HG02973 (cell line): Measurements from ENCODE around the gene HEG1.
"Not testable (repeated sequence)": the region's sequence is repeated elsewhere in the genome, so short reads cannot be mapped to it uniquely, and the experiment has no call there.

ENCODE experiments used
- ATAC-seq: cut with Tn5 transposase; IDR thresholded peaks from one replicate; pipeline ENCODE4 v1.9.1; 2021; ENCODE audit warnings: moderate library complexity; ENCODE audit not compliant: unreplicated experiment

HEG1 gene

DNA sequence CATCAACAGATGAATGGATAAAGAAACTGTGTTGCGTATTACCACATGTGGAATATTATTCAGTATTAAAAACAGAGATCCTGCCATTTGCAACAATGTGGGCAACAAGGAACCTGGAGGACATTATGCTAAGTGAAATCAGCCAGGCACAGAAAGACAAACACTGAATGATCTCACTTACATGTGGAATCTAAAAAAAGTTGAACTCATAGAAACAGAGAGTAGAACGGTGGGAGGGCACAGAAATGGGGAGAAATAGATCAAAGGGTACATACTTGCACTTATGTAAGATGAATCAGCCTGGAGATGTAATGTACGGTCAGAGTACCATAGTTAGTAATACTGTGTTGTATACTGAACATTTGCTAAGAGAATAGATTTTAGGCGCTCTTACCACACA is 91.4 kb downstream of the HEG1 start:
- no peak for ATAC-seq

DNA sequence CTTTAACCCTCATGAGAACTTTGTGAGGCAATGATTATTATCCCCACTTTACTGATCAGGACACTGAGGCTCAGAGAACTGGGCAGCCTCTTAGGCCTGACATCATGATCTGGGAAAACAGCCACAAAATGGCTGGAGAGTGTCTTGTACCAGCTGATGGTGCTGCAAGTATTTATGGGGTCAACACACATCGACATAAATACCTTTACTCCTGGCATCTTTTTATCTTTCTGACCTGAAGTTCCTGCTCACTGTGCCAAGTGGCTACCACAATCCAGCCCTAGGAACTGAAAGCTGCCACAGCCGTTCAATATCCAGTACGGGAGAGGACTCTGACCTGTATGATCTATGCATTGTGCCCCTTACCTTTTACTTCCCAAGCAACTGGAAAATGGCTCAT is 92.0 kb downstream of the HEG1 start:
- no peak for ATAC-seq

DNA sequence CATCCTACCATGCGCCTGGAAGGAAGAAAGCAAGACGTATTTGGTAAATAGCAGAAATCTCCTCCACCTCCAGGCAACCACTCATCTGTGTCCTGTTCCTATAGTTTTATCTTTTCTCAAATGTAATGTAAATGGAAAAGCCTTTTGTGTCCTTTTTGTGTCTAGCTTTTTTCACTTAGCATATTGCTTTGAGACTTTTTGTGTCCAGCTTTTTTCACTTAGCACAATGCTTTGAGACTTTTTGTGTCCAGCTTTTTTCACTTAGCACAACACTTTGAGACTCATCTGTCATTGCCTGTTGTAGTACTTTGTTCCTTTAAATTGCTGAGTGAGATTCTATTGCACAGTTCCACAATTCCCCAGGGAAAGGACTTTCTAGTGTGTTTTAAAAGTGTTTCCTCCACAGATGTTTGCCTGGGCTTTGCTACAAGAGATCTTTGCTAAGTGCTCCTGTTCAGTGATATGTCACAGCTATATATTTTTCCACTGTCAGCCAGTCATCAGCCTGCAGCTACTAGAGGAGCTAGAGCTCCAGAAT is 93.3 kb downstream of the HEG1 start:
- no peak for ATAC-seq

DNA sequence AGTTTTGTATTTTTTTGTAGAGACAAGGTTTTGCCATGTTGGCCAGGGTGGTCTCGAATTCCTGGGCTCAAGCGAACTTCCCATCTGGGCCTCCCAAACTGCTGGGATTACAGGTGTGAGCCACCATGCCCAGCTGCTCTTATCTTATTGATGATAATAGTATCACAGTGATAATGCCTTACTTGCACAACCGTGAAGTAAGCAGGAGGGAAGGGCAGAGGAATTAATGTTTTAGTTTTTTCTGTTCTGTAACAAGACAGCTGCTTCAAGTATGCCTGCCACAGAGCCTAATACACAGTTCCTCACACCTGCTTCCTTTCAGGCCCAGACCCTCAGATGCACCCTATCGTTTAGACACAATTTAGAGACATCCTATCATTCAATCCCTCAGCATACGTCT is 95.1 kb downstream of the HEG1 start:
- no peak for ATAC-seq

DNA sequence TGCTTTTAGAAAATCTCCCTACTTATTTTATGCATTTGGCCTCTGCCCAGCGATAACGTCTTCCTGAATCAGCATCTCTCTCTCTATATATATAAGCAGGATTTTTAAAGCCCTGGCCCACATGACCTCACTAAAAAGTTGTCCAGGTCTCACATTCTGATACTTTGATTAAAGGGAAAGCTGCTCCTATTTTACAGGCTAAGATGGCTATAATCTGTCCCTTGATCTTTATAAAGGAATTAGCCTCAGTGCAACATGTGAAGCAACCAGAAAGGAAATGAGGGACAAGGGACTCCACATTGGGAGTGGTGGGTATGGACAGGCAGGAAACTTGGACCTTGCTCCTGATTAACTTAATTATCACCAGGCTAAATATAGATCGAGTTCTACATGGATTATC is 95.7 kb downstream of the HEG1 start:
- no peak for ATAC-seq

DNA sequence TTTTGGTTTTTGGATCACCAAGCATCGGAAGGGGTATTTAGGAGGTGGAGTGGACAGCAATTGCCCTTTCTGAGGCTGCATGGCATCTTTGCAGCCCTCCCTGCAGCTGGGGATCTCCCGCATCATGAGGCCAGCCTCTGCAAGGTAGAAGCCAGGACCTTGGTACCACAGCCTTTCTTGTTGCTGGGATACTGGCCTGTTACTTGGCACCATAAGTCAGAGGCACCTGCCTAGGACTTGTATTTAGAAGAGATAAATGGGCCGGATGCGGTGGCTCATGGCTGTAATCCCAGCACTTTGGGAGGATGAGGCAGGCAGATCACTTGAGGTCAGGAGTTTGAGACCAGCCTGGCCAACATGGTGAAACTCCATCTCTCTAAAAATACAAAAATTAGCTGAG is 97.8 kb downstream of the HEG1 start:
- not testable (repeated sequence) for ATAC-seq

DNA sequence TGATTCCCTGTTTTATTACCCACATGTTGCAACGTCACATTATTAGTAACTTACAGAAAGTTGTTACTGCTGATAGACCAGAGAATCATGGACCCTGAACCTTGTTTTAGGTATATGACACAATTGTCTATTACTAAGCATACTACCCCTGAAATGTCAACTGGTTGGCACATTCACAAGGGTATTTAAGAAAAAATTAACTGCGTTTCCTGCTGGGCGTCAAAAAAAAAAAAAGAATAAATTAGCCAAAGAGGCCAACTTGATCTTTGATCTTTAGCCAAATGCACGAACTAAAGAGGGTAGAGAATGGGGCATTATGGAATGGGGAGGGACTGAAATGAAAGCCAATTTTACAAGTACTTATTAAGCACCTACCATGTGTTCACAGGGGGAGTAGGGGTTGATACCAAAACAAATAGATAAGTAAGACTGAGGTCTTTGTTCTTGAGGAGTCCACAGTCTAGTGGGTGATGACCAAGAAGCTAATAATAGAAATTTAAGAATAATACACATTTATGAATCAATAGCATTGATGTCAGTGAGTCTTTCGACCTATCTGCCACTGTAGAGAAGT is 103.4 kb downstream of the HEG1 start:
- no peak for ATAC-seq

DNA sequence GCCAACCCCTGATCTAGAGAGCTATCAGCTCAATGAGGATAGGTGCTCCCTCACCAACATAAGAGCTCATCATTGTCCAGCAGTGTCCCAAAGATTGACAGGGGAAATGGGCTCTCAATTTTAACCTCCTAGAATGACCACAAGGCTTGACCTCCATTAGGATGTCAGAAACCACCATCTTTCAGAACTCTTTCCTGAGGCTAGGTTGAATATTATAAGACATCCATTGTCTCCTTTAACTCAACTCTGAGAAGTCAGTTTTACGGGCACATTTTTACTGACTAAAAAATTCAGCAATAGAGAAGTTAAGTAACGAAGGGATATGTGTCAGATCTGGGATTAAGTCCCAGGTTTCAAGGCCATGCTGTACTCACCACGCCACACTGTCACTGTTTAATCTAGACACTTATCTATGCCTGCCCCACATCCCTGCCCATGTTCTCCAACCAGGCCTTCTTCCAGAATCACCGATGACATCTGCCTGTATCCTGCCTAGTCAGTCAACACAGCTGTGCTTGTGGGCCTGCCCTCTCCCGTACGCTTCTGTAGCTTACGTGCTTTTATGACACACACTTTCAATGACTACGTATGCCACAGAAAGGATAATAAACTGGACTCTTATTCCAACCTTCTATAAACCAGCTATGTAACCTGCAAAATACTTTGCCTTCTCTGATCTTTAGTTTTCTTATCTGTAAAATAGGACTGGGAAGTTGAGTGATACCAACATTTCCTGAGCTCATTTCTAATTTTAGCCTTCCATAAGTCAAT is 104.1 kb downstream of the HEG1 start:
- no peak for ATAC-seq

DNA sequence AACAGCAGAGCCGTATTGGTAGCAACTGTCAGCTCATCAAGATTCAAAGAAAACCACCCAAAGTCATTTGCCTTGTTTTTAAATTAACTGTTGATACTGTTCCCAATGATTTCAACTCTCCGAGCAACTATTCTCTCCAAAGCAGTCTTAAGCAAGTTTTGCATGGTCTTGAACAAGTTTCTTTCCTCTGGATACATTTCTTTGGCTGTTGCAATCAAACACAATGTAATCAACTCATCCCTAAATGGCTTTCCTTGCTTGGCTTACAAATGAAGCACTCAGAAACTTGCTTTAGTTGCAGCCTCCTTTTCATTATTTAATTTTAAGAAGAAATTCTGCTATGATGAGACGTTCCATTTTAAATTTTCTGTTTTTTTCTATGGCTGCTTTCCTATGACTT is 105.8 kb downstream of the HEG1 start:
- ATAC-seq, result no peak

DNA sequence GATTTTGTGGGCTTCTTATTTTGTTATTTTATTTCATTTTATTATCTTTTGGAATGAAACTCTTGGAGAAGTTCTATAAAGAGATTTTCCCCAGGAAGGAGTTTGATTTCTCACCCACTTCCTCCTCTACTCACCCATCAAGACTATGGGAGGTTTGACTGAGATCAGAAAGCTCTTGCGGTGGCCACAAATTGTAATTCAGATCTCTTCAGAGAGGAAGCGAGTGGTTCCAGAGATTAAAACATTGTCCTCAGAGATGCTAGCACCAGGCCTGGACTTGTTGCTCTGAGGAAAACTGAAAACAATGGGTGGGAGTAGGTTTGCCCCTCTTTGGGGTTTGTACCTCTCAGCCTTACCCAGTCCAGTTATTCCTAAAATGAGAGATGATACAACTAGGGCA is 113.2 kb downstream of the HEG1 start:
- no peak for ATAC-seq

DNA sequence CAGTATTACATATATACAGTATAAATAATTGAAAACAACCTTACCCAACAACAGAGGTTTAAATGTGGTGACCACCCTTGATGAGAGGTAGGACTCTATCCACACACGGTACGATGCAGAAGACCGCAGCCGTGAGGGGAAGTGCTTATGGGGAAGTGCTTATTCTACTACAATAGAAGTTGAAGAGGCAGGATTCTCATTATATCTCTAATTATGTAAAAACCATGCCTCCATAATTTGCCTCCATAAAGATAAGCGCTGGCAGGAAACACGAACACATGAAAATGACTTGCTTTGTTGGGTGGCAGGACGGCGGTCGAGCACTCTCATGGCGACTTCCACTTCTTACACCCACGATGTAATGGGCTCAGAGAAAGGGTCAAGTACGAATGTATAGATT is 114.0 kb downstream of the HEG1 start:
- ATAC-seq, result no peak

DNA sequence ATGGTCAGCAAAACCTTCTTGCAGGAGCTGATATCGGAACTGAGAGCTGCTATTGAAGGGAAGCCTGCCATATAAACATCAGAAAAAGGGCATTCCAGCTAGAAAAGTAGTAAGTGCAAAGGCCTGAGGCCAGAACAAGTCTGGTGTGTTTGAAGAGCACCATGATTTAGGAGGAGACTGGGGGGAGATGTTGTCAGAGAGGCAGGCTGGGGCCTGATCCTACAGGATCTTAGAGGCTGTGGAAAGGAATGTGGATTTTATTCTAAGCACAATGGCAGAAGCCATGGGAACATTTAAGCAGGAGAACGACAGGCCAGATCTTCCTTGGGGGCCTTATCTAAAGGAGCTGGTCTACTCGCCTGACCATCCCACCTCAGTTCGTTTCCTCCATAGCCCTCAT is 116.1 kb downstream of the HEG1 start:
- no peak for ATAC-seq

DNA sequence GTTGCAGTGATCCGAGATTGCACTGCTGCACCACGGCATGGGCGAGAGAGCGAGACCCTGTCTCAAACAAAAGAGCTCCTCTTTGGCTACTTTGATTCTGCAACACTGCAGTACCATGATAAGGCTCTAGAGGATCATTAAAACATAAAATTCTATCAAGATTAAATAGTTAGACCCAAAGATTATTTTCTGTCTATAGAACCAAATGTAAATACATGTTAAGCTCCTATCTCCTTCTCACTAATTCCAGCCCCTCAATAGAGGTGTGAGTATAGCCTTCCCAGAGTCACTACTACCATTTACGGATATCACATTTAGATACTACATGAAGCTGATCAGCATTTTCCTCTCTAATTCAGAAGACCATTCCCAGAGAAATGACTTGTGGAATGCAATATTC is 116.9 kb downstream of the HEG1 start:
- no peak for ATAC-seq

DNA sequence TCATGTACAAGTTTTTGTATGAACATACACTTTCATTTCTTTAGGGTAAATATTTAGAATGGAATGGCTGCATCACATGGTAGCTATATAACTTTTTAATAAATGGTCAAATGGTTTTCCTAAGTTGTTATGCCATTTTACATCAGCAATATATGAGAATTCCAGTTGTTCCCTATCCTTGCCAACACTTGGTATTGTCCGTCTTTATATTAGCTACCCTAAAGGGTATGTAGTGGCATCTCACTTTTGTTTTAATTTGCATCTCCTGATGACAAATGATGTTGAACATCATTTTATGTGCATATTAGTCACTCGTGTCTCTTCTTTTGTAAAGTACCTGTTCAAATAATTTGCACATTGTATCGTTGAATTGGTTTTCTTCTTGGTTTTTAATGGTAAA is 118.7 kb downstream of the HEG1 start:
- no peak for ATAC-seq

DNA sequence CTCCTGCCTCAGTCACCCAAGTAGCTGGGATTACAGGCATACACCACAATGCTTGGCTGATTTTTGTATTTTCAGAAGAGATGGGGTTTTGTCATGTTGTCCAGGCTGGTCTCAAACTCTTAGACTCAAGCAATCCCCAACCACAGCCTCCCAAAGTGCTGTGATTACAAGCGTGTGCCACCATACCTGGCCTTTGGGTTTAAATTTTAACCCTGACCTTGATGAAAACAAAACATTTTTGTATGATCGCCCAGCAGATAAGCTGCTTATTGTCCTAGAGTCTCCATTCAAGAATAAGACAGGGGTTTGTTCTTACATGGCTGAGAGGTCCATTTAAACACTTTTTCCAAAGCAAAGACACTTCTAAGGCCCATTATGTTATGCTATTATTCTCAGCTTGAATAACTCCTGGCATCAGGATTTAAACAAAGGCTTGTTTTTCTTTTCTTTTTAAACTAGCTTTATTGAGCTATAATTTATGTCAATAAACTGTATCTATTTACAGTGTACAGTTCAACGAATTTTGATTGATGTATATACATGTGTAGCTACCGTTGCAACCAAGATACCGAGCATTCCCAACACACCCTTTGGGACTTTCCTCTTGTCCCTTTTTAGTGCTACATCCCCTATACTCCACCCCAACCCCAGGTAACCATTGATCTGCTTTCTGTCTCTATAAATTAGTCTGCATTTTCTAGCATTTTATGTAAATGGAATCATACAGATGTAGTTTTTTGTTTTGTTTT is 119.8 kb downstream of the HEG1 start:
- ATAC-seq, result no peak

DNA sequence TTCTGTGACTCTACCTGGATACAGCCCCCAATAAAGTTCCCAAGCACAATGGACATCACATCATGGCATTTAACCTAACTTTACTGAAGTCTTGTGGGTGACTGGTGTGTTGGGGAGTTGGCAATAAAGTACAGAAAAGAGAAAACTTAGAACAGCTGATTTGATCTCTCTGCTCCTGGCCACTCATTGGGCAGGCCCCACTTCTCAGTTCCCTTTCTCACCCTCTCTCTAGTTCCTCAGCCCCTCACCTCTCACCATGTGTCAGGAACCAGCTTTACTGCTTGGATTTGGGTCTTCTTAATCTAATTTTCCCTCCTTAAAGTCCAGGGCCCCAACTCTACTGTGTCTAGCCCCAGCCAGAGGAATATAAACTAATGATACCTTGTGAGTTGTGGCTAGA is 120.5 kb downstream of the HEG1 start:
- ATAC-seq, result no peak

DNA sequence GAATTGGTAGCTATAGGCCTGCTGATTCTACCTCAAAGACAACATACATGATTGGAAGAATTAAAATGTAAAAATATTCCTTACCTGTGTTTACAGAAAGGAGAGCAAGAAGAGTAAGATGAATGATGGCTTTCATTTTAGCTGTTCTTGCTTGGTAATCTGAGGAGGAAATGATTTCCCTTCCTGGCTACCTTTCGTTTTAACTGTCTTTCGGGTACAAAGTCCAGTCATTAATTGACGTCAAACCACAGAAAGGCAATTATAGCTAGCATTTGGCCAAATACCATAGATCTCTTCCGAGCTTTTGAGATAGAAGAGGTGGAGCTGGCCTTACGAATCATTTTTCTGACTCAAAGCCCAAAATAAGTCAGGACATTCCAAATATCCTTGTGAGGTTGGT is 121.2 kb downstream of the HEG1 start, which contains the start of gene MUC13:
Gene MUC13 (minus strand): TSS at position 175 of the 400 bp plus-strand sequence. CDS start 39 bp downstream, at position 136.
- no peak for ATAC-seq

DNA sequence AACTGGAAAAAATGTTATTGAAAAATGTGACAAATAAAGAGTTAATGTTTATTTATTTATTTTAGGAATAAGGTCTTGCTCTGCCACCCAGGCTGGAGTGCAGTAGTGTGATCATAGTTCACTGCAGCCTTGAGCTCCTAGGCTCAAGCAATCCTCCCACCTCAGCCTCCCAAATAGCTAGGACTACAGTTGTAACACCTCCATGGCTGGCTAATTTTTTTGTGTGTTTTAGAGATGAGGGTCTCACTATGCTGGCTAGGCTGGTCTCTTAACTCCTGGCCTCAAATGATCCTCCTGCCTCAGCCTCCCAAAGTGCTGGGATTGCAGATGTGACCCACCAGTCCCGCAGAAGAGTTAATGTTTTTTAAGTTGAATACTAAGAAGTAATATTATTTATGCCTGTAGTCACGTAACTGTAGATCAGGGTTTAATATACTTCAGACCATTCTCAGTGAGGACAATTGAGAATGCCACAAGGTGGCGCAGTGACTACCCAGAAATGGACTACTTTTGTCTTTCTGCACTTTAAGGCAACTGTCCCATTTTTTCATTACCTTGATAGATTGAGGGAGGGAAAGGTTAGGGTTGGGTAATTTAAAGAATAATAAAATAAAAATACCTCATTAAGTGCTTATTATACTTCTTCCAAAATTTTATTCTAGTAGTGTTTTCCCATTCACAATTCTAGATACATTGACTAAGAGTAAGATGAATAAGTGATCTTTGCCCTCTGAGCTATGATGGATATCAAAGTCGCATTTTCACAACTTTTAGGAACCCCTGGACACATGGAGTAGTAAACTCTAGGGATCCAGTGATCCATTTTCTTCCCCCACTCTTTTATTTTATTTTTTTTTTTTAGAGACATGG is 127.2 kb downstream of the HEG1 start:
- no peak for ATAC-seq

DNA sequence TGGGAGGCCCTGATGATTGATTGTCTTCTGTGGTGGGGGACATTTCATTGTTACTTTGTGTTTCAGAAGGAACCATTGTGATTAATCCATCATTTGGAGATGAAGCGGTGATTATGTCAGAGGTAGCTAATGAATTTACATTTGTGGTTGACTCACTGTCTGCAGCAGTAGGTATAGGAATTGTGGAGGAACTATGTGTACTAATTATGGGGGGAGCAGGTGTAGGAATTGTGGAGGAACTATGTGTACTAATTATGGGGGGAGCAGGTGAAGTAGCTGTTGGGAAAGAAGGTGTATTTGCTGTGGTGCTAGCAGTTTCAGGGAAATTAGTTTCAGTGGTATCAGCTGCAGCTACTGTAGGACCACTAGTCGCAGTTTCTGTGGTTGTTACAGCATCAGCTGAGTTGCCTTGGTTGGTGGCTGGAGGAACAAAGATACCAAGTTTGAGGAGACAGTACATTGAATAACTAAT is 128.2 kb downstream of the HEG1 start:
- ATAC-seq, result peak; percentile 77

DNA sequence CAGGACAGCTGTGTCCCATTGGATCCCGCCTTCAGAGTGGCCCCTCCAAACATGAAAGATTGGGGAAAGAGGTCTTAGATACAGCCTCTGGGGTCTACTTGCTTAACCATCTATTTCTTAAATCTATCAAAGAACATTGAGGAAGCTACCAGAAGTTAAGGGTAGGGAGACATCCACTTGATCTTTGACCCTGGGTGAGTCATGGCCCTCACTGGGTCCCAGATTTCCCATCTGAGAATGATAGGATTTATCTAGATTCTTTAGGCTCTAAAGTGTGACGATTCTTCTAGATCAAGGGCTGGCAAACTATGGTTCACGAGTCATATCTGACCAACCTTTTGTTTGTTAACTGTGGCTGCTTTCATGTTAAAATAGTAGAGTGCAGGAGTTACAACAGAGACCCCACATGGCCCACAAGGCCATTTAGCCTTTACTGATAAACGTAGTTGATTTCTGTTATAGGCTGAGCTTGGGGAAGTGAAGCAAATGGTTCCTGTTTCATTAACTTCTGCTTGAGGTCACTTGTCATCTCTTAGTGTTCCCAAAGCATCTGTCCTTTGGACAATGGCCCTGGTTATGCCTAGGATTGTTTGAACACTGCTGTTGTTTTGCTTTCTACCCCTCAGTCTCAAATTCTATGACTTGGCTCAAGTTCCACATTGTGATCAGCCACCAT is 129.2 kb downstream of the HEG1 start:
- no peak for ATAC-seq
